Left lung (tissue), 10 donors: ENCODE results near the gene MANEA. TPM values are rescaled to one million over a fixed set of nuclear protein-coding genes. Genes with fewer than 3 reads are reported as not detected.

Source experiments
- ATAC-seq: fragments of 200-7000 bp; cut with Tn5 transposase; one replicate; pipeline ENCODE4 v1.9.1; 2020; ENCODE audit warnings: moderate library complexity
- DNase-seq, 4 donors: peaks; one replicate each; pipeline ENCODE4 v3.0.0-alpha.2; 2013 to 2020
- H3K27ac ChIP-seq, 2 donors: fragments of 200-600 bp; sonication (generic) in 1 of 2; one replicate each; pipeline versions ENCODE4 v1.5.0 to v1.8.0; 2020 to 2021
- H3K27me3 ChIP-seq, 2 donors: fragments of 200-600 bp; sonication (generic) in 1 of 2; one replicate each; pipeline versions ENCODE4 v1.5.0 to v1.8.0; 2020 to 2021
- H3K36me3 ChIP-seq, 2 donors: fragments of 200-600 bp; sonication (generic) in 1 of 2; one replicate each; pipeline versions ENCODE4 v1.5.0 to v1.8.0; 2020 to 2021
- H3K4me1 ChIP-seq, 2 donors: fragments of 200-600 bp; one replicate each; pipeline ENCODE4 v1.8.0; 2021
- H3K4me3 ChIP-seq, 2 donors: fragments of 200-600 bp; sonication (generic) in 1 of 2; one replicate each; pipeline versions ENCODE4 v1.5.0 to v1.8.0; 2020 to 2021; ENCODE audit warnings: mild to moderate bottlenecking in 1 of 2
- H3K9me3 ChIP-seq, 2 donors: fragments of 200-600 bp; sonication (generic) in 1 of 2; one replicate each; pipeline versions ENCODE4 v1.5.0 to v1.8.0; 2020 to 2021
- intact Hi-C, 2 donors: fragments of 100-400 bp; cut with DNase I; formaldehyde crosslinking; loops; one replicate each; pipeline versions ENCODE4 v1.11.2 to v1.14.2; 2022
- polyA plus RNA-seq, 6 donors: library from polyadenylated mRNA; unstranded; fragments of 120-200 nt; gene quantifications; one replicate each; pipeline ENCODE4 v1.2.1, GENCODE V29; 2013; ENCODE audit not compliant: insufficient read length in 6 of 6
- total RNA-seq, 2 donors: library from RNA; stranded (reverse); fragmentation: NEBNext Ultra II Directional; extraction: Animal tissue kit (Norgen Biotek cat#: 25700); gene quantifications; one replicate each; pipeline ENCODE4 v1.2.1, GENCODE V29; 2021
- TF ChIP-seq, protein P1 (sequence below), 2 donors: fragments of 200-600 bp; sonication (generic) in 1 of 2; IDR thresholded peaks; one replicate each; pipeline versions ENCODE4 v1.5.0 to v1.8.0; 2021; ENCODE audit warnings: antibody characterized with exemption in 2 of 2
- donor health status: DM: no; HTN: yes; CAD: no.
- donor health status: DM: no; HTN: no; CAD: no.

The MANEA gene
- total and polyA plus RNA-seq, 8 donors = 12.9 to 23.3 (median 21.6) TPM

DNA sequence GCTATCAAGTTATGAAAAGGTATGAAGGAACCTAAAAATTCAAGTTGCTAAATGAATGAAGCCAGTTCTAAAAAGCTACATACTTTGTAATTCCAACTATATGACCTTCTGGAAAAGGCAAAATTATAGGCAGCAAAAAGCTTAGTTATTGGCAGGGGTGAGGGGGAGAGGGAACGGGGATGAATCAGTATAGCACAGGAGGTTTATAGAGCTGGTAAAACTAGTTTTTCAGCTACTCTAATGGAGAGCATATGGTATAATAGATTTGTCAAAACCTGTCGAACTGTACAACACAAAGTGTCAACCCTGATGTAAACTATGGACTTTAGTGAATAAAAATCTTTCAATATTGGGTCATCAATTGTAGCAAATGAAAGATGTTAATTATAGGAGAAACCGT, 18.7 kb downstream of the MANEA start:
- ATAC-seq (no peak), DNase-seq (no peak)
- Histone ChIP-seq H3K27me3 (no peaks in the 10 kb centered on the region), H3K4me3 (no peak overlapping the region), H3K4me1 (peaks cover 0 to 5% of the 10 kb centered on the region in 2 donors), H3K36me3 (no peaks in the 10 kb centered on the region), H3K27ac (no peak overlapping the region), H3K9me3 (no peaks in the 10 kb centered on the region)
- intact Hi-C loops = no loop called here
- TF ChIP-seq, protein P1, sequence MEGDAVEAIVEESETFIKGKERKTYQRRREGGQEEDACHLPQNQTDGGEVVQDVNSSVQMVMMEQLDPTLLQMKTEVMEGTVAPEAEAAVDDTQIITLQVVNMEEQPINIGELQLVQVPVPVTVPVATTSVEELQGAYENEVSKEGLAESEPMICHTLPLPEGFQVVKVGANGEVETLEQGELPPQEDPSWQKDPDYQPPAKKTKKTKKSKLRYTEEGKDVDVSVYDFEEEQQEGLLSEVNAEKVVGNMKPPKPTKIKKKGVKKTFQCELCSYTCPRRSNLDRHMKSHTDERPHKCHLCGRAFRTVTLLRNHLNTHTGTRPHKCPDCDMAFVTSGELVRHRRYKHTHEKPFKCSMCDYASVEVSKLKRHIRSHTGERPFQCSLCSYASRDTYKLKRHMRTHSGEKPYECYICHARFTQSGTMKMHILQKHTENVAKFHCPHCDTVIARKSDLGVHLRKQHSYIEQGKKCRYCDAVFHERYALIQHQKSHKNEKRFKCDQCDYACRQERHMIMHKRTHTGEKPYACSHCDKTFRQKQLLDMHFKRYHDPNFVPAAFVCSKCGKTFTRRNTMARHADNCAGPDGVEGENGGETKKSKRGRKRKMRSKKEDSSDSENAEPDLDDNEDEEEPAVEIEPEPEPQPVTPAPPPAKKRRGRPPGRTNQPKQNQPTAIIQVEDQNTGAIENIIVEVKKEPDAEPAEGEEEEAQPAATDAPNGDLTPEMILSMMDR (IDR thresholded peaks at IDR 0.05) = no peak

DNA sequence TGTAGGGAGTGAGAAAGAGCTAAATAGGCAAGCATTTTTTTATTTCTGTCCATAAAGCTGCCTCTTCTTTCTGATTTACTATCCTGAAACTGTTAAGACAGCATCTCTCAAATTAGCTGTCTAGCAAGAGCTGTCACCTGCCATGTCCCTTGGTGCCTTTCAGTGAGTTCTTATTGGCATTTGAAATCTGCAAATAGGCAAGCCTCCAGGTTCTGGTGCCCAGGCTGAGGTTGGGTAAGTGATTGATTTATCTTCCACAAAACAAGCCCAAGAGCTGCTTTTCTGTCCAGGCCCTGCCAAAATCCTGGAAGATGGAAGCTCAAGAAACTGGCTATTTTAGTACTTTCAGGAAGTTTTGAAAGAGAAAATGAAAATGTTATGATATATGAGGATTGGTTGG, 22.4 kb downstream of the MANEA start:
- intact Hi-C loops = no loop called here
- DNase-seq = no peak
- no peak for ATAC-seq
- no peaks in the 10 kb centered on the region for H3K27me3 ChIP-seq
- H3K4me1 ChIP-seq = peaks cover 0 to 5% of the 10 kb centered on the region in 2 donors
- no peaks in the 10 kb centered on the region for H3K9me3 ChIP-seq
- H3K4me3 ChIP-seq = no peak overlapping the region
- TF ChIP-seq, protein P1 (IDR thresholded peaks at IDR 0.05) = no peak
- H3K27ac ChIP-seq = no peak overlapping the region
- no peaks in the 10 kb centered on the region for H3K36me3 ChIP-seq

DNA sequence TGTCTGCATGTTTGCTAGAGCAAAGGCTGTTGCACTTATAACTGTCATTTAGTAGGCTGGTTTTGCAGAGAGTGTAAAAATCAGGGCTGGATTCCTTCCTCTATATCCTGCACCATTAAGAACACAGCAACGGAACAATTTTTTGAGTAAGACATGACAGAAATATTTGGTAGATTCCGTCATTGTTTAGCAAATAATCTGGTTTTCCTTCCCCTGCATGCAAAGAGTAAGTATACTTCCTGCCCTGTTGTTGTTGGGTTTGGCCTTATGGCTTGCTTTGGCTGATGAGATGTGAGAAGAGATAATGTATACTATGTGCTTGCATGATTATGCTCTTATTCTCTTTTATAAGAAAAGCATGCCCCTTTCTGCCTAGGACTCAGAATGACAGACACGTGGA, 23.8 kb downstream of the MANEA start:
- Histone ChIP-seq H3K27me3 (no peaks in the 10 kb centered on the region), H3K36me3 (peaks cover 0 to 10% of the 10 kb centered on the region in 2 donors), H3K4me1 (peaks cover 0 to 5% of the 10 kb centered on the region in 2 donors), H3K9me3 (no peaks in the 10 kb centered on the region), H3K27ac (no peak overlapping the region), H3K4me3 (no peak overlapping the region)
- no peak for DNase-seq
- intact Hi-C loops = no loop called here
- no peak for ATAC-seq
- TF ChIP-seq, protein P1 (IDR thresholded peaks at IDR 0.05) = no peak

DNA sequence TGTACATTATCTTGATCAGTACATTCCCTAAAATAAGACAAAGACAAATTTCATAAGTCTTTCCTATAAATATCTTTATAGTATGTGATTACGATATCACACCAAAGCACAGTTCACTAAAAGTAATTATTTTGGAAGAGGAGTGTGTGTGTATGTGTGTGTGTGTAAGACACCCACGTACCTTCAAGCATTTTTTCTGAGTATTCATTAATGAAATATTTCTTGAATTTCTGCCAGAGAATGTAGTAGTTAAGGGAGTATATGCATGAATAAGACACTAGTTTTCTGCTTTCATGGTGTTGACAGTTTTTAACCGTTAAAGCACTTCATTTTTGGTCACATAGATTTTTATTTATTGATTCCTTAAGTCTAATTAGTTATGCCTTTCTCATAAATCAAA, 36.8 kb downstream of the MANEA start:
- no peaks in the 10 kb centered on the region for H3K36me3 ChIP-seq
- H3K4me1 ChIP-seq = no peaks in the 10 kb centered on the region
- TF ChIP-seq, protein P1 (IDR thresholded peaks at IDR 0.05) = no peak
- intact Hi-C loops = no loop called here
- H3K27me3 ChIP-seq = no peaks in the 10 kb centered on the region
- no peak overlapping the region for H3K4me3 ChIP-seq
- no peak for DNase-seq
- no peak for ATAC-seq
- H3K27ac ChIP-seq = no peak overlapping the region
- H3K9me3 ChIP-seq = no peaks in the 10 kb centered on the region

DNA sequence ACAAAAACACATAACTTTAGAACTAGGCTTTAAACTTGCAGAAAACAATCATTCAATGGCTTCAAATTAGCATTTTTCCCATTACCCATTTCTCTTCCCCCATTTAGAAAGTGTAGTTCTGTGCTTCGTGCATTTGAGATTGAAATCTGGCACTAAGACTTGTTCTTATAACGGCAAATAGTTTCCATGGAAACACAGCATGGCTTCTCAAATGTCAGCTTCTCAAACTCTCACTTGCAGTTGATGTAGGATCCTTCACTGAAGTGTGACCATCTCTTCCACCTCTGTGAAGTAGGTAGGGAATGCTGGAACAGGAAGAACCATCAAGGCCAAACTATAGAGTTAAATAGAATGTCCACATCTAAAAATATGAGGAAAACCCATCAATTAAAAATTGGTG, 52.2 kb downstream of the MANEA start:
- intact Hi-C loops = no loop called here
- H3K4me1 ChIP-seq = no peaks in the 10 kb centered on the region
- H3K27me3 ChIP-seq = no peaks in the 10 kb centered on the region
- H3K27ac ChIP-seq = no peak overlapping the region
- DNase-seq (peak in 1 of 4 donors; percentile 1), ATAC-seq (no peak)
- TF ChIP-seq, protein P1 (IDR thresholded peaks at IDR 0.05) = no peak
- no peaks in the 10 kb centered on the region for H3K36me3 ChIP-seq
- peaks cover 0 to 3% of the 10 kb centered on the region in 2 donors for H3K9me3 ChIP-seq
- no peak overlapping the region for H3K4me3 ChIP-seq
